HCT116 (cell line): ENCODE measurements around the gene CRY2. TPM values are rescaled to one million over a fixed set of nuclear protein-coding genes. Genes with fewer than 3 reads are reported as not detected.

Source experiments
- ATAC-seq: fragments of 200-7000 bp; cut with Tn5 transposase; 2 replicates; pipeline ENCODE4 v1.9.1; 2020; ENCODE audit warnings: mild to moderate bottlenecking, moderate library complexity
- BruUV-seq: library from RNA; stranded (reverse); fragments of 400-500 nt; replicated peaks from 2 replicates; lab custom pipeline; 2021; lab: Mats Ljungman, UMichigan
- CTCF ChIA-PET: fragments of 300-600 bp; sonication (Branson Sonifier 250); formaldehyde crosslinking; loops from one replicate; lab custom pipeline; 2021; ENCODE audit warnings: antibody characterized with exemption; lab: Charles Lee
- POLR2A ChIA-PET: fragments of 300-600, 350-600 bp; sonication (Branson Sonifier 250); formaldehyde crosslinking; loops from one replicate; lab custom pipeline; 2021; ENCODE audit warnings: antibody characterized with exemption; lab: Charles Lee
- RAD21 ChIA-PET, 2 experiments: fragments of 300-600 bp; sonication (Branson Sonifier 250); formaldehyde crosslinking; loops; one replicate each; lab custom pipeline; 2023; ENCODE audit warnings: low total read pairs in 2 of 2; ENCODE audit not compliant: uncharacterized antibody in 2 of 2, unreplicated experiment in 2 of 2, low non-redundant PET in 1 of 2; lab: Charles Lee
- DNase-seq: peaks from one replicate; pipeline ENCODE4 v3.0.0-alpha.2; 2010; ENCODE audit warnings: low read depth, low spot score
- H2AFZ ChIP-seq: fragments of 200-600 bp; shearing (Covaris generic), sonication (generic); 2 replicates; pipeline ENCODE4 v1.6.1; 2017; ENCODE audit warnings: low read depth, mixed run types, mixed read lengths, antibody characterized with exemption, low read length; ENCODE audit not compliant: poor library complexity, severe bottlenecking
- H3K27ac ChIP-seq: 2 replicates; pipeline ENCODE4 v1.5.1; 2012; ENCODE audit warnings: low read depth, low read length
- H3K27me3 ChIP-seq: fragments of 200-600 bp; sonication (generic); 2 replicates; pipeline ENCODE4 v1.6.1; 2016; ENCODE audit warnings: mixed run types, low read length, mixed read lengths; ENCODE audit not compliant: insufficient read depth
- H3K36me3 ChIP-seq, 2 experiments: fragments of 200-500 bp in 1 of 2; fragments of 200-600 bp in 1 of 2; sonication (Bioruptor generic) in 1 of 2; sonication (generic) in 1 of 2; 2 replicates each; pipeline versions ENCODE4 v1.5.1 to v1.6.1; 2014 to 2016; ENCODE audit warnings: low read length in 2 of 2, inconsistent platforms in 1 of 2, mixed read lengths in 1 of 2, mixed run types in 1 of 2; ENCODE audit not compliant: insufficient read depth in 2 of 2, control insufficient read depth in 1 of 2
- H3K4me1 ChIP-seq, 2 experiments: fragments of 200-600 bp in 1 of 2; sonication (generic) in 1 of 2; 2 replicates each; pipeline versions ENCODE4 v1.5.1 to v1.6.1; 2012 to 2017; ENCODE audit warnings: low read length in 2 of 2, inconsistent platforms in 1 of 2, mild to moderate bottlenecking in 1 of 2, mixed read lengths in 1 of 2, mixed run types in 1 of 2, moderate library complexity in 1 of 2; ENCODE audit not compliant: insufficient read depth in 2 of 2, control insufficient read depth in 1 of 2
- H3K4me2 ChIP-seq: fragments of 200-600 bp; sonication (generic); 2 replicates; pipeline ENCODE4 v1.6.1; 2017; ENCODE audit warnings: mixed run types, low read length, mixed read lengths
- H3K4me3 ChIP-seq, 2 experiments: fragments of 200-600 bp in 1 of 2; sonication (generic) in 1 of 2; replicated peaks in 1 of 2; 2 replicates each; pipeline ENCODE4 v1.5.1; 2011 to 2016; ENCODE audit warnings: low read length in 2 of 2, control low read depth in 1 of 2, low read depth in 1 of 2, mild to moderate bottlenecking in 1 of 2, mixed read lengths in 1 of 2, mixed run types in 1 of 2
- H3K79me2 ChIP-seq: fragments of 200-600 bp; sonication (generic); 2 replicates; pipeline ENCODE4 v1.6.1; 2017; ENCODE audit warnings: mild to moderate bottlenecking, mixed run types, low read length, moderate library complexity, mixed read lengths; ENCODE audit not compliant: insufficient read depth
- H3K9ac ChIP-seq: fragments of 200-600 bp; sonication (generic); 2 replicates; pipeline ENCODE4 v1.6.1; 2016; ENCODE audit warnings: low read length, mixed read lengths
- H3K9me2 ChIP-seq: fragments of 200-600 bp; sonication (generic), shearing (Covaris generic); 2 replicates; pipeline ENCODE4 v1.6.1; 2017; ENCODE audit warnings: mixed run types, mild to moderate bottlenecking, moderate library complexity; ENCODE audit not compliant: insufficient read depth
- H3K9me3 ChIP-seq, 2 experiments: fragments of 200-500 bp in 1 of 2; fragments of 200-600 bp in 1 of 2; sonication (Bioruptor generic) in 1 of 2; sonication (generic) in 1 of 2; 2 replicates each; pipeline ENCODE4 v1.6.1; 2014 to 2017; ENCODE audit warnings: low read length in 2 of 2, mixed read lengths in 2 of 2, inconsistent platforms in 1 of 2, low read depth in 1 of 2, mild to moderate bottlenecking in 1 of 2, mixed run types in 1 of 2, moderate library complexity in 1 of 2; ENCODE audit not compliant: control insufficient read depth in 1 of 2, insufficient read depth in 1 of 2
- H4K20me1 ChIP-seq: fragments of 200-600 bp; sonication (generic), shearing (Covaris generic); 2 replicates; pipeline ENCODE4 v1.6.1; 2017; ENCODE audit warnings: mixed run types, mild to moderate bottlenecking, moderate library complexity; ENCODE audit not compliant: insufficient read depth
- ATF3 ChIP-seq: IDR thresholded peaks from 2 replicates; pipeline ENCODE4 v1.6.1; 2012
- CEBPB ChIP-seq: IDR thresholded peaks from 2 replicates; pipeline ENCODE4 v1.6.1; 2012; ENCODE audit warnings: low read depth
- EZH2 ChIP-seq: fragments of 200-600 bp; sonication (generic); IDR thresholded peaks from 2 replicates; pipeline ENCODE4 v1.6.1; 2017; ENCODE audit warnings: antibody characterized with exemption, mixed run types
- EZH2phosphoT487 ChIP-seq: fragments of 200-600 bp; IDR thresholded peaks from 2 replicates; pipeline ENCODE4 v1.6.1; 2018; ENCODE audit warnings: antibody characterized with exemption, borderline replicate concordance
- JUND ChIP-seq: IDR thresholded peaks from 2 replicates; pipeline ENCODE4 v1.6.1; 2012
- REST ChIP-seq: IDR thresholded peaks from 2 replicates; pipeline ENCODE4 v1.6.1; 2012; ENCODE audit warnings: low read depth
- SIN3A ChIP-seq: IDR thresholded peaks from 2 replicates; pipeline ENCODE4 v1.6.1; 2012; ENCODE audit warnings: low read depth
- TCF7L2 ChIP-seq: IDR thresholded peaks from 2 replicates; pipeline ENCODE4 v1.7.0; 2011; ENCODE audit warnings: borderline replicate concordance, inconsistent platforms; ENCODE audit not compliant: insufficient read depth, insufficient read length; ENCODE audit errors: extremely low read depth
- ZFX ChIP-seq: fragments of 450-650 bp; IDR thresholded peaks from 2 replicates; pipeline ENCODE4 v1.6.1; 2017
- ZNF274 ChIP-seq: fragments of 200-500 bp; sonication (Bioruptor generic); IDR thresholded peaks from 2 replicates; pipeline ENCODE4 v1.6.1; 2014; ENCODE audit warnings: mild to moderate bottlenecking, low read depth, low read length, inconsistent platforms
- intact Hi-C: fragments of 100-400 bp; cut with micrococcal nuclease; formaldehyde crosslinking; loops from 2 replicates; pipeline ENCODE4 v1.10.0; 2022
- total RNA-seq: library from RNA; stranded (reverse); gene quantifications from one replicate; pipeline ENCODE4 v1.2.1, GENCODE V29; 2021; ENCODE audit not compliant: unreplicated experiment

Gene CRY2
- total RNA-seq, 1 experiment from 2014 or later = 18.0 TPM

- TF ChIP-seq TCF7L2 (no peak), EZH2phosphoT487 (no peak), CEBPB (no peak)
These were observed 12.4 kb downstream of the CRY2 start (continued) for GRCh38 chr11:45859661-45860140.

GRCh38 chr11:45860348-45860747, 13.1 kb downstream of the CRY2 start:
- DNase-seq = no peak
- ATAC-seq = no peak
- ChIA-PET CTCF (no interaction called here), POLR2A (no interaction called here), RAD21 (no interaction called here)
- Histone ChIP-seq H3K4me1 (peaks cover 0 to 5% of the 10 kb centered on the region in 2 experiments; a peak in 1 of 4 replicates), H3K9me3 (no peaks in the 10 kb centered on the region), H3K27ac (no peak overlapping the region), H2AFZ (no peak overlapping the region), H3K79me2 (no peaks in the 10 kb centered on the region), H3K9me2 (no peaks in the 10 kb centered on the region), H3K4me3 (no peak overlapping the region), H3K4me2 (no peak overlapping the region), H3K27me3 (no peaks in the 10 kb centered on the region), H3K36me3 (peaks cover 20 to 26% of the 10 kb centered on the region in 2 experiments), H3K9ac (no peak overlapping the region), H4K20me1 (no peaks in the 10 kb centered on the region)
- TF ChIP-seq ZNF274 (no peak), REST (no peak), SIN3A (no peak), ATF3 (no peak), EZH2 (no peak), JUND (no peak), EZH2phosphoT487 (no peak), ZFX (no peak)
- intact Hi-C loops = no loop called here
- no TSS peak for BruUV-seq
